ENCODE data around the gene CLECL1. TPM values are rescaled to one million over a fixed set of nuclear protein-coding genes. Genes with fewer than 3 reads are reported as not detected.
"Not testable (repeated sequence)": the region's sequence is repeated elsewhere in the genome, so short reads cannot be mapped to it uniquely, and the experiment has no call there.

CLECL1 gene
- total RNA-seq, 4 donors from 2014 or later = 0.83 TPM; not detected in 3

- 63% methylated on average over 2 of the region's 2 CpGs for WGBS
Observed at GRCh38 chr12:9700606-9700956, 32.3 kb downstream of the CLECL1 start.

GRCh38 chr12:9699898-9700605 lies 32.8 kb downstream of the CLECL1 start:
- Histone ChIP-seq H3K9me3 (peaks cover 0 to 17% (median 6%) of the 10 kb centered on the region in 4 donors), H3K27me3 (no peaks in the 10 kb centered on the region), H3K4me1 (peaks cover 0 to 21% (median 5%) of the 10 kb centered on the region in 4 donors), H3K36me3 (peaks cover 4 to 7% (median 7%) of the 10 kb centered on the region in 4 donors), H3K4me3 (no peak overlapping the region), H3K27ac (replicated peaks in 1 of 4) (no peak overlapping the region)
- WGBS = 78% methylated on average over 2 of the region's 2 CpGs
- intact Hi-C loops (cut with DNase I) = no loop called here
- TF ChIP-seq EP300 (IDR thresholded peaks at IDR 0.05) = no peak
- DNase-seq (ENCODE audit: extremely low spot score) = no peak

More at GRCh38 chr12:9700606-9700956, 32.3 kb downstream of the CLECL1 start:
- Histone ChIP-seq H3K4me1 (peaks cover 0 to 21% (median 5%) of the 10 kb centered on the region in 4 donors), H3K27ac (replicated peaks in 1 of 4) (no peak overlapping the region), H3K27me3 (no peaks in the 10 kb centered on the region), H3K9me3 (peaks cover 0 to 17% (median 6%) of the 10 kb centered on the region in 4 donors), H3K4me3 (no peak overlapping the region), H3K36me3 (peaks cover 0 to 2% (median 1%) of the 10 kb centered on the region in 4 donors)
- intact Hi-C loops (cut with DNase I) = no loop called here
- no peak for TF ChIP-seq EP300 (IDR thresholded peaks at IDR 0.05)
- TF ChIP-seq CTCF (IDR thresholded peaks at IDR 0.05) = no peak
- TF ChIP-seq POLR2A (IDR thresholded peaks at IDR 0.05; ENCODE audit: low read depth) = no peak
- TF ChIP-seq POLR2AphosphoS5 (IDR thresholded peaks at IDR 0.05) = no peak
- no peak for DNase-seq (ENCODE audit: extremely low spot score)

- no peak overlapping the region for H3K4me3 ChIP-seq
- 62% methylated on average over 1 of the region's 1 CpG for whole genome bisulfite sequencing
- DNase-seq (ENCODE audit: extremely low spot score) = no peak
Observed at GRCh38 chr12:9699269-9699897, 33.5 kb downstream of the CLECL1 start.

GRCh38 chr12:9698681-9699080 lies 34.2 kb downstream of the CLECL1 start:
- intact Hi-C loops (cut with DNase I) = no loop called here
- no peak overlapping the region for H3K27ac ChIP-seq (replicated peaks in 1 of 4)
- no peaks in the 10 kb centered on the region for H3K27me3 ChIP-seq
- TF ChIP-seq POLR2A (IDR thresholded peaks at IDR 0.05; ENCODE audit: low read depth) = no peak
- no peak for TF ChIP-seq CTCF (IDR thresholded peaks at IDR 0.05)
- TF ChIP-seq EP300 (IDR thresholded peaks at IDR 0.05) = no peak
- no peak for TF ChIP-seq POLR2AphosphoS5 (IDR thresholded peaks at IDR 0.05)
- peaks cover 10 to 21% (median 15%) of the 10 kb centered on the region in 4 donors for H3K36me3 ChIP-seq
- WGBS = 74% methylated on average over 2 of the region's 2 CpGs
- H3K4me1 ChIP-seq = peaks cover 0 to 21% (median 5%) of the 10 kb centered on the region in 4 donors
- DNase-seq (ENCODE audit: extremely low spot score) = no peak
- no peak overlapping the region for H3K4me3 ChIP-seq
- peaks cover 0 to 17% (median 6%) of the 10 kb centered on the region in 4 donors for H3K9me3 ChIP-seq

More at GRCh38 chr12:9699269-9699897, 33.5 kb downstream of the CLECL1 start:
- Histone ChIP-seq H3K4me1 (peaks cover 0 to 21% (median 5%) of the 10 kb centered on the region in 4 donors), H3K9me3 (peaks cover 0 to 17% (median 6%) of the 10 kb centered on the region in 4 donors), H3K27ac (replicated peaks in 1 of 4) (no peak overlapping the region), H3K36me3 (peaks cover 10 to 14% (median 12%) of the 10 kb centered on the region in 4 donors), H3K27me3 (no peaks in the 10 kb centered on the region)
- TF ChIP-seq POLR2AphosphoS5 (IDR thresholded peaks at IDR 0.05) (no peak), EP300 (IDR thresholded peaks at IDR 0.05) (no peak), POLR2A (IDR thresholded peaks at IDR 0.05; ENCODE audit: low read depth) (no peak), CTCF (IDR thresholded peaks at IDR 0.05) (no peak)
- intact Hi-C loops (cut with DNase I) = no loop called here

GRCh38 chr12:9697619-9698018 lies 35.3 kb downstream of the CLECL1 start:
- Histone ChIP-seq H3K4me3 (no peak overlapping the region), H3K36me3 (peaks cover 10 to 32% (median 22%) of the 10 kb centered on the region in 4 donors), H3K9me3 (peaks cover 0 to 17% (median 6%) of the 10 kb centered on the region in 4 donors), H3K4me1 (peaks cover 0 to 21% (median 5%) of the 10 kb centered on the region in 4 donors), H3K27ac (replicated peaks in 1 of 4) (no peak overlapping the region), H3K27me3 (no peaks in the 10 kb centered on the region)
- DNase-seq (ENCODE audit: extremely low spot score) = no peak
- intact Hi-C loops (cut with DNase I) = no loop called here
- TF ChIP-seq EP300 (IDR thresholded peaks at IDR 0.05) (no peak), POLR2A (IDR thresholded peaks at IDR 0.05; ENCODE audit: low read depth) (no peak), POLR2AphosphoS5 (IDR thresholded peaks at IDR 0.05) (no peak), CTCF (IDR thresholded peaks at IDR 0.05) (no peak)

GRCh38 chr12:9695661-9696060 lies 37.2 kb downstream of the CLECL1 start:
- 98% methylated on average over 3 of the region's 3 CpGs for WGBS
- H3K27ac ChIP-seq (replicated peaks in 1 of 4); H3K27me3 ChIP-seq; H3K4me3 ChIP-seq; DNase-seq (ENCODE audit: extremely low spot score); intact Hi-C loops (cut with DNase I): not testable (repeated sequence)
- Histone ChIP-seq H3K4me1 (peaks cover 0 to 17% (median 5%) of the 10 kb centered on the region in 4 donors), H3K36me3 (peaks cover 10 to 49% (median 26%) of the 10 kb centered on the region in 4 donors), H3K9me3 (peaks cover 0 to 13% (median 4%) of the 10 kb centered on the region in 4 donors)

GRCh38 chr12:9695150-9695549 lies 37.7 kb downstream of the CLECL1 start:
- intact Hi-C loops (cut with DNase I); DNase-seq (ENCODE audit: extremely low spot score); H3K27me3 ChIP-seq; H3K4me3 ChIP-seq; H3K27ac ChIP-seq (replicated peaks in 1 of 4): not testable (repeated sequence)
- WGBS = 96% methylated on average over 9 of the region's 9 CpGs
- Histone ChIP-seq H3K36me3 (peaks cover 12 to 50% (median 26%) of the 10 kb centered on the region in 4 donors), H3K4me1 (peaks cover 0 to 12% (median 5%) of the 10 kb centered on the region in 4 donors), H3K9me3 (peaks cover 0 to 13% (median 4%) of the 10 kb centered on the region in 4 donors)
